ENCODE data around the gene VTI1A.

GRCh38 chr10:112774798-112775197 is 327.8 kb downstream of the VTI1A start:
- TF ChIP-seq, protein P1, sequence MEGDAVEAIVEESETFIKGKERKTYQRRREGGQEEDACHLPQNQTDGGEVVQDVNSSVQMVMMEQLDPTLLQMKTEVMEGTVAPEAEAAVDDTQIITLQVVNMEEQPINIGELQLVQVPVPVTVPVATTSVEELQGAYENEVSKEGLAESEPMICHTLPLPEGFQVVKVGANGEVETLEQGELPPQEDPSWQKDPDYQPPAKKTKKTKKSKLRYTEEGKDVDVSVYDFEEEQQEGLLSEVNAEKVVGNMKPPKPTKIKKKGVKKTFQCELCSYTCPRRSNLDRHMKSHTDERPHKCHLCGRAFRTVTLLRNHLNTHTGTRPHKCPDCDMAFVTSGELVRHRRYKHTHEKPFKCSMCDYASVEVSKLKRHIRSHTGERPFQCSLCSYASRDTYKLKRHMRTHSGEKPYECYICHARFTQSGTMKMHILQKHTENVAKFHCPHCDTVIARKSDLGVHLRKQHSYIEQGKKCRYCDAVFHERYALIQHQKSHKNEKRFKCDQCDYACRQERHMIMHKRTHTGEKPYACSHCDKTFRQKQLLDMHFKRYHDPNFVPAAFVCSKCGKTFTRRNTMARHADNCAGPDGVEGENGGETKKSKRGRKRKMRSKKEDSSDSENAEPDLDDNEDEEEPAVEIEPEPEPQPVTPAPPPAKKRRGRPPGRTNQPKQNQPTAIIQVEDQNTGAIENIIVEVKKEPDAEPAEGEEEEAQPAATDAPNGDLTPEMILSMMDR (IDR thresholded peaks at IDR 0.05): no peak
- TF ChIP-seq POLR2A (IDR thresholded peaks at IDR 0.05): no peak
